DMS153 treated with DMSO at 0.1 percent for 48 hours (cell line): ENCODE measurements around the gene CACNA1I.

Experiments used
- DNase-seq: peaks from one replicate; lab custom pipeline; 2025; ENCODE audit not compliant: unreplicated experiment; lab: John Stamatoyannopoulos, UW

The CACNA1I gene

GRCh38 chr22:39535357-39535725 lies 35.2 kb upstream of the CACNA1I start:
- DNase-seq, result no peak

GRCh38 chr22:39535831-39536449 lies 34.6 kb upstream of the CACNA1I start:
- DNase-seq, result no peak

- DNase-seq, result no peak
These were observed 33.8 kb upstream of the CACNA1I start for GRCh38 chr22:39536711-39537110.

- DNase-seq, result no peak
These were observed 32.6 kb upstream of the CACNA1I start for GRCh38 chr22:39537975-39538374.

- no peak for DNase-seq
These were observed 27.5 kb upstream of the CACNA1I start for GRCh38 chr22:39543095-39543494.

- peak; percentile 33 for DNase-seq
These were observed 24.9 kb upstream of the CACNA1I start for GRCh38 chr22:39545386-39546365.

GRCh38 chr22:39546889-39547586 lies 23.5 kb upstream of the CACNA1I start:
- peak; percentile 33 for DNase-seq

- no peak for DNase-seq
These were observed 23.0 kb upstream of the CACNA1I start for GRCh38 chr22:39547587-39547947.

GRCh38 chr22:39553429-39553828 lies 17.1 kb upstream of the CACNA1I start:
- DNase-seq, result no peak

GRCh38 chr22:39554151-39554550 lies 16.4 kb upstream of the CACNA1I start:
- DNase-seq, result no peak

GRCh38 chr22:39556970-39557841 lies 13.3 kb upstream of the CACNA1I start:
- no peak for DNase-seq

GRCh38 chr22:39558254-39558727 lies 12.3 kb upstream of the CACNA1I start:
- DNase-seq, result no peak

GRCh38 chr22:39558950-39559349 lies 11.6 kb upstream of the CACNA1I start:
- DNase-seq, result no peak

GRCh38 chr22:39559456-39560105 lies 11.0 kb upstream of the CACNA1I start:
- DNase-seq, result no peak

GRCh38 chr22:39560127-39560526 lies 10.4 kb upstream of the CACNA1I start:
- DNase-seq, result no peak

GRCh38 chr22:39562839-39563489 lies 7.6 kb upstream of the CACNA1I start:
- DNase-seq, result no peak

GRCh38 chr22:39563571-39564428 lies 6.8 kb upstream of the CACNA1I start:
- DNase-seq, result no peak

GRCh38 chr22:39565414-39565944 lies 5.1 kb upstream of the CACNA1I start:
- DNase-seq, result no peak
